Smooth muscle cell of the brain vasculature (primary cell): ENCODE results near the gene TACR2.
"Not testable (repeated sequence)": the region's sequence is repeated elsewhere in the genome, so short reads cannot be mapped to it uniquely, and the experiment has no call there.

ENCODE experiments used
- DNase-seq: peaks from one replicate; pipeline ENCODE4 v3.0.0-alpha.2; 2012; ENCODE audit warnings: low read depth, low spot score

Gene TACR2

DNA sequence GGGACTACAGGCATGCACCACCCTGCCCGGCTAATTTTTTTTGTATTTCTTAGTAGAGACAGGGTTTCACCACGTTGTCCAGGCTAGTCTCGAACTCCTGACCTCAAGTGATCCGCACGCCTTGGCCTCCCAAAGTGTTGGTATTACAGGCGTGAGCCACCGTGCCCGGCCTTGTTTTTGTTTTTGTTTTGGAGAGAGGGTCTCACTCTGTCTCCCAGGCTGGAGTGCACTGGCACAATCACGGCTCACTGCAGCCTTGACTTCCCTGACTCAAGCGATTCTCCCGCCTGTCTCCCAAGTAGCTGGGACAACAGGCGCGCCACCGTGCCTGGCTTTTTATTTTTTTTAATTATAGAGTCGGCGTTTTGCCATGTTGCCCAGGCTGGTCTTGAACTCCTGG, 33.7 kb upstream of the TACR2 start:
- not testable (repeated sequence) for DNase-seq

DNA sequence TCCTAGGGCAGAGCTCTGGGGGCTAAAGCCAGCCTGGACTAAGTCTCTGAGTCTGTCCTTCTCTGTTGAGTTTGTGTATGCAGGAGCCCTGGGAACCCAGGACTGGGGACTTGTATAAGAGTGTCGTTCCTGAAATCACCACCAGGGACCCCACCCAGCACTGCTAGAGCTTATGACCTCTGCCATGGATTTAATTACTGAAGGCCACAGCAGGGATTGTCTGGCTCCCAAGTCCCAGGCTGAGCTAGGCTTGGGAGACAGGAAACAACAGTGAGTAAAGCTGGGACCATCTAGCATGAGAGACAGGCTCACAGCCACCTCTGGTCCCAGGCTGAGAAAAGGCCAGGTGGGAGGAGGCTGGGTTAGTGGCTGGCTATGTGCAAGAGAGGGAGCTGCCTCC, 33.1 kb upstream of the TACR2 start:
- DNase-seq: no peak

DNA sequence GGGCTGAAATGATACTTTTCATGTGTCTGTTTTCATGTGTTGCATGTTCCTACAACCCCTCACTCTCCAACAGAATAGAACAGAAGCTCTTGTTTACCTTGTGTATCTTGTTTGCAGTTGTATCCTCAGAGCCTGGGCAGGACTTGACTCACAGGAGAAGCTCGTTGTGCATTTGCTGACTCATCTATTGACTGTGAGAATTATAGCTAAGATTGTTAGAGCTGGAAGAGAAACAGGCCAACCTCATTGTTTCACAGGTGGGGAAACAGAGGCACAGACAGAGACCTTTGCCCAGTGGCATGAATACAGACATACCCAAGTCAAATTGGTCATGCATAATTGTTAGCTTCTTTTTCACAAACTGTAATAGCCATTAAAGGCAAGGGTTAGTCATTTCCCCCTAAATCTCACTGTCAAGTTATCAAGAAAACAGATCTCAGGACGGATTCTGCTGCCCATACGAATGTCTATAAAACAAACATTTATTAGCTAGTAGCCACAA, 30.0 kb upstream of the TACR2 start:
- DNase-seq: peak; percentile 28

DNA sequence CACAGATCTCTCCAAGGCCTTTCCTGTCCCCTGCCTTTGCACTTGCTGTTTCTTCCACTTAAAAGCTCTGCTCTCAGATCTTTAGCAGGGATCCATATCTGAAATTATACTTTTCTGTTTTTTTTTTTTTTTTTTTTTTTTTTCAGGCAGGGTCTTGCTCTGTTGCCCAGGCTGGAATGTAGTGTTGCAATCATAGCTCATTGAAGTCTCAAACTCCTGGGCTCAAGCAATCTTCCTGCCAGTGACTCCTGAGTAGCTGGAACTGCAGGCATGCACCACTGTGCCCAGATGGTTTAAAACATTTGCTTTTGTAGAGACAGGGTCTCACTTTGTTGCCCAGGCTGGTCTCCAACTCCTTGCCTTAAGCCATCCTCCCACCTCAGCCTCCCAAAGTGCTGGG, 29.5 kb upstream of the TACR2 start:
- no peak for DNase-seq

DNA sequence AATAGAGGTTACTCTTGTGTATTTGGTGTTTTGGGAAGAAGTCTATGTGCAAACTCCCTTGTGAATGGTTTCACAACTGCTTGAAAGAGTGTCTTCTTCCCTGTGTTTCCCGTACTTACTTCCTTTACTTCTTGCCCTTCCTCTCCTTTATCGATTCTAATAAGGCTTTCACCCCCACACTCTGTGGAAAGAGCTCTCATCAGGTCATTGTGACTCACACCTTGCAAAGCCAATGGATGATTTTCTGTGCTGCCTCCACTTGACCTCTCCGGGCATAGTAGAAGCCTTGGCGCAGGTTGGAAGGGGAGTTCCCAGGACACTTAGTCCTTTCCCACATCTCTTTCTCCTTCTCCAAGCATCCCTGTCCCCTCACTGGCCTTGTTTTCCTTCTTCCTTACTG, 28.3 kb upstream of the TACR2 start:
- DNase-seq: no peak

DNA sequence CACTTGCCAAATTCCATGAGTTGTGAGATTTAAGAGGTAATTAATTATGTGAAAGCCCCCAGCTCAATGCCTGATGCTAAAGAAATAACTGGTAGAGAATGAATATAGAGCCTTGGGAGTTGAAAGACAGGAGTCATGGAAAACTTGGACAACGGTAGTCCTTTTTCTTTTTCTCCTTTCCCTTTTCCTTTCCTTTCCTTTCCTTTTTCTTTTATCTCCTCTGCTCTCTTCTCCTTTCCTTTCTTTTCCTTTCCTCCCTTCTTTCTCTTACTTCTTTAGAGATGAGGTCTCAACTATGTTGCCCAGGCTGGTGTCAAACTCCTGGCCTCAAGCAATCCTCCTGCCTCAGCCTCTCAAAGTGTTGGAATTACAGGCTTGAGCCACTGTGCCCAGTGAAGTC, 26.6 kb upstream of the TACR2 start:
- DNase-seq: no peak

DNA sequence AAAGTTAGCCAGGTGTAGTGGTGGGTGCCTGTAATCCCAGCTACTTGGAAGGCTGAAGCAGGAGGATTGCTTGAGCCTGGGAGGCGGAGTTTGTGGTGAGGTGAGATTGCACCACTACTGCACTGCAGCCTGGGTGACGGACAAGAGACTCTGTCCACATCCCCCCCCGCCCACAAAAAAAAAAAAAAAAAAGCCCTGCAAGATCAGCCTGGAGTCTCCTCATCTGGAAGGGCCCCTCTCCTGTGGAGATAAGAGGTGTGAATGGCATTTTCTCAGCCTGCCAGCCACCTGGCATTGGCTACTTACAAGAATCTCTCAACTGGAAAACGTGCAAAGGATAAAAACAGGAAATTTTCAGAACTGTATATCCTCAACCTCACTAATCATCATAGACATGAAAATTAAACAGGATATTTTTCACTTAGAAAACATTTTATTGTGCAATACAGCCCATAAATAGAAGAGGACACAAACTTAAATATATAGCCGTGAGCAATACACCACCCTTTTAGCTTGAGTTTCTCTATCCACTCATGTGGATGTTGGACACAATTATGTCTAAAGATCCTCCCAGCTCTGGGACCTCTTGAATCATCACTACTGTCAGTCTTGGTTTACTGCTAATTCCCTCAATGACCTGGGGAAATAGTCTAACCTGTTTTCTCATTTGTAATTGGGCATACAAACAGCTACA, 23.2 kb upstream of the TACR2 start:
- no peak for DNase-seq

DNA sequence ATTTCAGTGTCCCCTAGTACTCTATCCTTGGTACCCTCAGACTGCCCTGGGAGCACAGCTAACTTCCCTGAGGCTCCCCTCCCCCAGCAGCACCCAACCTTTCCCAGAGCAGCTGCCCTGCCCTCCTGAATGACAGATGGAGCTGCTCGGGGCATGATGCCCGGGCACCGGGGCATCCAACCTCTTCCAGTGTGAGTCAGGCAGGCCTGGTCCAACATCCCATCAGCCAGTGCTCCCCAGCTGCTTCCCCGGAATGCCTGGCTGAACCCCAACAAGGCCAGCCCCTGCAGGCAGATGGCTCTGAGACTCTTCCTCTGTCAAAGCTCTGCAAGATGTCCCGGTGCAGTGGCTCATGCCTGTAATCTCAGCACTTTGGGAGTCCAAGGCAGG, 22.6 kb upstream of the TACR2 start:
- DNase-seq: no peak

DNA sequence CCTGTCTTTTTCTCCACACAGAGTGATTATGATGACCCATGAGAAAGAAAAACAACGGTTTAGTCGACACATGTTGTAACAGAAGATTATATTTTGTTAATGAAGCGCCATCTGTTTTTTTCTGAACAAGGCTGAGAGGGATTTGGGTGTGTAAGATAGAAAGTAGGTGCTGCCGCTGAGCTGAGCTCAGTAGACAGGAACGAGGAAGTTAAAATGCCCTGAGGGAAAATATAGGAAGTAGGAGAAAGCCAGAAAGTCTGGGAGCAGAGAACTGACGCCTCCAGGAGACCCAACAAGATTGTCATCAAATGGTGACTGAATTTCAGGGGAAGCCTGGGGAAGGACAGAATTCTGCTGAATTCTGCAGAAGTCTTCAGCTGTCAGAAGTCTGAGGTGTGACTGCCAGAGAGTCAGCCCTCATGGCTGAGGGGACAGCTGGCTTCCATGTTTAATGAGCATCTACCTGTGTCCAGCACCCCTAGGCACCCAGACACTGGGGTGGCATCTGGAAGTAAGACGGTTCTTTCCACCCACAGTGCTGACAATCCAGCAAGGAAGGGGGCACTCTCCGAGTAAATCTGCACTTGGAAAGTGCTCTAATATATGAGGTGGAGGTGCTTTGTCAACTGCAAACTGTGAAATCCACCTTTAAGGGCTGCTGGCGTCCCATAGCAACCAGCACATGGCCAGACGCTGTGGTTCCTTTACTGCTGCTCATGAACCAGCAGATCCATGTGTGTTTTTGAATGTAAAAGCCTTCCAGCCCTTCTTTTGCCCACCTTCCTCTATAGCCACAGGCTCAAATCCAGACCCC, 22.0 kb upstream of the TACR2 start:
- no peak for DNase-seq

DNA sequence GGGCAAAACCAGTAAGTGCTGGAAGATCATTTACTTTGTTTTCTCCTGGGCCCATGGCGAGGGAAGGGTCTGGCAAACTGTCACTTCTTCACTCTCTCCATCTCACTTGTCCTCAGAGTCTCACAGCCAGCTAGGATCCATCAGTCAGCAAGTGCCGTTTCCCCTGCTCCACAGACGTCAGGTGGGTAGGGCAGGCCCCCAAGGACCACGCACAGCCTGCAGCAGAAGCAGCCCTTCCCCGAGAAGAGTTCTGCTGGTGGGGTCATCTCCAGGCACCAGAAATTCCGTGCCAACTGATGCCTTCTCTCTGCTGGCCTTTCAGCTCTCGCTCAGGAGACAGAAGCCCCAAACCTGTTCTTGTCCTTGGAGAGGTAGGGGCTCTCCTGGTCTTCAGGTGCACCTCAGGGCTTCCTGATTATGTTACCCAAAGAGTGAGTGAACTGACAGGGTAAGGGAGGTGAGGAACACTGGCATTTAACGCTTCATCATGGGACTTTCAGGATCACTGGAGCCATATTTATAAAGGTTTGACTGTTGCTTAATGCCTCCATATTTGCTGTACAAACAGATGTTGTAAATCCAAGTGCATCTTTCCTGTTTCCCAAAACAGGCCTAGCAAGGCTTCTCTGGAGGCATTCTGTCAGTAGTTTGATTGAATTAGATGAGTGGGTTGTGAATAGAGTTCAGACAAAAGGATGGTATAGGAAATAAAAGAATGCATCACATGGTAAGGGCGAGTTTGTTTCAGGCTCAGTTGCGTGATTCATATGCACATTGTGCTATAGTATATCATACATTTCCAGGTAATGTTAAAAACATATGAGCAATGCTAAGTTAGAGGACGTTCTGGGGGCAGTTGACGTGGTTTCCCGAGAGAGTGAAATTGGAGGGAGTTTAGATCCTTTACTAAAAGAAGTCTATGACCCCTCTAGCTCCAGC, 20.9 kb upstream of the TACR2 start:
- DNase-seq: no peak

DNA sequence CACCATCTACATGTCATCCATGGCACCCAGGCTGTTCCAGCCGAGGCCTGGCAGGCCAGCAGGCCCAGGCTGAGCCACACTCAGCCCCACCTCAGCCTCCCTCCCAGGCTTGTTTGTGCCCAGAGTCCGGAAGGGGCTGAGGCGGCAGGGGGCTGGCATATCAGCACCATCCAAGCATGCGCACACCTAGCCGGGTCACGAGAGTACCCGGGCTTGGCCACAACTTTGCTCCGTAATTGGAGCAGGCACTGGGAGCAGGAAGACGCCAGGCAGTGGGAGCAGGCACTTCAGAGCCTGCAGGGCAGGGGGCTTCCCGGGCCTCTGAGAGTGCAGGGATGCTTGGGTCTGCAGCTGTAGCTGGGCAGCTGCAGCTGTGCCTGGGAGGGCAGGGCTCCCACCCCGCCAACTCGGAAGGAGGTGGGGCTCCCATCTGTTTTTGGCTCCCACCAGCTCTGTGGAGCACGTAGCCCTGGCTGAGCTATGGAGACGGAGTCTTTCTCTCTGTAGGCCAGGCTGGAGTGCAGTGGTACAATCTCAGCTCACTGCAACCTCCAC, 19.3 kb upstream of the TACR2 start:
- DNase-seq: no peak

DNA sequence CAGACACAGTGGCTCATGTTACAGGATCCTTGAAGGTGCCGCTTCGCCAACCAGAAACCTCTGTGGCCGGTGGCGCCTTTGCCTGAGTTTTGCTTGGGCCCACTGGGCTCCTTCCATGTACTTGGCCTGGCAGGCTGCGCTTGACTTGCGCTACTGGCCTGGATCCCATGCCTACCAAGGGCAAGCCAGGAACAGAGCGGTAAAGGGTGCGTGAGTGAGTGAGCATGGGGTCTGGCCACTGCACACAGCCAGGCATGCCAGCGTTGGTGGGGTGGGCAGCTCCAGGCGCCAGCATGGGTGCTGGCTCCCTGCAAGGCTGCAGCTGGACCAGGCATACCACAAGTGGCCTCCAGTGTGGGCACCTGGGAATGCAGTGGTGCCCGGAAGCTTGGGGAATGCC, 18.2 kb upstream of the TACR2 start:
- DNase-seq: no peak

DNA sequence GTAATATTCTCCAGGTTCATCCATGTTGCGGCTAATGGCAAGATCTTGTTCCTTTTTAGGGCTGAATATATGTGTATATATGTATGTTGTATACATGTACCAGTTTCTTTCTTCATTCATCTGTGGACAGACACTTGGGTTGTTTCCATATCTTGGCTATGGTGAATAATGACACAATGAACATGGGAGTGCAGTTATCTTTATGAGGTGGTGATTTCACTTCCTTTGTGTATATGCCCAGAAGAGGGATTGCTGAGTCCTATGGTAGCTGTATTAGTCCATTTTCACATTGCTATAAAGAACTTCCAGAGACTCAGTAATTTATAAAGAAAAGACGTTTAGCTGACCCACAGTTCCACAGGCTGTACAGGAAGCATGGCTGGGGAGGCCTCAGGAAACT, 17.5 kb upstream of the TACR2 start:
- no peak for DNase-seq

DNA sequence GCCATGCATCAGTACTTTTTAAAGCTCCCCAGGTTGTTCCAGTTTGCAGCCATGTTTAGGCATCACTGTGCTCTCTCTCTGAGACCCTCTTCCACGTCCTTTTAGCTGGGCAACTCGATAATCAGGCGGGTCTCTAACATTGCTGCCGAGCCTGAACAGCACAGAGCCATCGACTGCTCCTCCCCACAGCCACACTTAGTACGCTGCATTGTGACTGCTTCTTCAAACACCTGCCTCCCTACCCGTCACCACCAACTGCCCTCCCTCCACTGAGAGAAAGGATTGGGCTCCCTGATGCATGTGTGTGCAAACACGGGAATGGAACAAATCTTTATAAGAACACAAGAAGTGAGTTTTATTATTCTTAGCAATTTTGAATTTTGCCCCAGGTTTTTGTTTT, 11.4 kb upstream of the TACR2 start:
- DNase-seq: no peak

DNA sequence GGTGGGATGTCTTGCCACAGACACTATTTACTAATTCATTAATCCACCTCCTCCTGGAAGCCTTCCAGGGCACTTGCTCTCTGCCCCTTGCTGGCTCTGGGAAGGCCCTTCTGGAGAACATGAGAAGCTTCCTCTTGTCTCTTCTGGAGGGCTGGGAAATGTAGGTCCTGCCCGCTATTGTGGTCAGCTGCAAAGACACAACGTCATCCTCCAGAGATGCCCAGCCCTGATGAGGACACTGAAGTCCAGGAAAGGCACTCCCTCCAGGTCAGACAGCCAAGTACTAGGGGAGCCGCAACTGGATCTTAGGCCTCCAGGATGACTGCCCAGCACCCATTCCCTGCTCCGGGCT, 9.6 kb upstream of the TACR2 start:
- DNase-seq: no peak

DNA sequence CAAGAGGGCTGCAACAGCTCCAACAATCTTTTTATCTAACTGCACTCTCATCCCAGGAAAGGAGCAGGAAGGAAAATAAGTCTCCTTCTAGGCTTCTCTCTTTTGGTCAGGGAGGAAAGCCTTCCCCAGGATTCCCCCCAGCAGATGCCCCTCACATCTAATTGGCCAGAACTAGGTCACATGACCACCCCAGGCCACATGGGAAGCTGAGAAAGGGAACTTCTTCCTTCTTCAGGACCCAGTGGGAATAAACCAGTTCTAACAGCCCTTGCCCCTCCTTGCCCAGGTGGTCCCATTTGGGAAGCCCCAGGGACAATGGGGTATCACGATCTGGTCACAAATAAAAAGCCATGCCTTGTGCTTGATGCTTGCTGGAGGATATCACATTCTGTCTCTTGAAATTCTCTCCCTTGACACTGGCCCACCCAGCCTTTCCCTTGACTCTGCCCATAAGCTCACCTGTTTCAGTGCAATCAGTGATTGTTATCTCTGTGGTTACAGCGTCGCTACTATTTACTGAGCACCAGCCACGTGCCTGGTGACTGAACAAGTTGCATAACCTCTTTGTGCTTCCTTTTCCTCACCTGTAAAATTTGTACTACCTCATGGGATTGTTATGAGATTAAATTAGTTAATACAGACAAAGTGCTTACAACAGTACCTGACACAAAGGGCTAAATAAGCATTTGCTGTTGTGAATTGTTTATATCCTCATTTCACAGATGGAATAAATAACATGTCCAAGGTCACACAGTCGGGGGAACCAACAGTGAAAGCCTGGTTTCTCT, 9.0 kb upstream of the TACR2 start:
- DNase-seq: no peak

DNA sequence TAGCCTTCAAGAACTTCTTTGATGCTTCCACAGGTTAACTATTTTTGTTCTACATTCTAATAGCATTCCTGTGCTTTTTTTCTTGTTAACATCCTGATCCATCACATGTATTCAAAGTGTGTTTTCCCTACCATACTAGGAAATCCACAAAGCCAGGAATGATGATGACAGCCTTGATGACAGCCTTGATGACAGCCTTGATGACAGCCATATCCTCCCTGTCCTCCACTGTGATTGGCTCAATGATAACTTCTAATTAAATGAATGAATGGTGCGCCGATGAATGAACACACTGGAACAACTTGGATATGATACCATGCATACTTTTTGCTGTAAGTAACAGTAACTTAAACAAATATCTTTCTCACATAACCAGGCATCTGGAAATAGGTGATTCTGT, 8.3 kb upstream of the TACR2 start:
- no peak for DNase-seq

DNA sequence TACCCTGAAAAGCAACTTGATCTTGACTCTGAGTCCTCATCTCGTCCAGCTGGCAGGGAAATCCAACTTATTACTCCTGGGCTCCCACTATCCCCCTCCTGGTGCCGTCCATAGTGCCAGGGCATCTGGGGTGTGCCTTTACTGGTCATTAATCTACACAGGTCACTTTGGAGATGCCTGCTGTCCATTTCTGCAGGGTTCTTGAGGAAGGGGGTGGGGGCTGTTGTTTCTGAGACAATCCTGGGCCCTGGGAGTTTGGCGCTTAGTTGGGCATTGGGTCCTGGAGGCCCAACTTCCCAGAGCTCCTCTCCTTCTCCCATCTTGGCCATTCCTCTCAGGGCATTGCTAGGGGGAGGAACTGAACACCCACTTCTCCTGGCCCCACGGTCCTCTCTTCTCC, 6.0 kb upstream of the TACR2 start:
- no peak for DNase-seq

DNA sequence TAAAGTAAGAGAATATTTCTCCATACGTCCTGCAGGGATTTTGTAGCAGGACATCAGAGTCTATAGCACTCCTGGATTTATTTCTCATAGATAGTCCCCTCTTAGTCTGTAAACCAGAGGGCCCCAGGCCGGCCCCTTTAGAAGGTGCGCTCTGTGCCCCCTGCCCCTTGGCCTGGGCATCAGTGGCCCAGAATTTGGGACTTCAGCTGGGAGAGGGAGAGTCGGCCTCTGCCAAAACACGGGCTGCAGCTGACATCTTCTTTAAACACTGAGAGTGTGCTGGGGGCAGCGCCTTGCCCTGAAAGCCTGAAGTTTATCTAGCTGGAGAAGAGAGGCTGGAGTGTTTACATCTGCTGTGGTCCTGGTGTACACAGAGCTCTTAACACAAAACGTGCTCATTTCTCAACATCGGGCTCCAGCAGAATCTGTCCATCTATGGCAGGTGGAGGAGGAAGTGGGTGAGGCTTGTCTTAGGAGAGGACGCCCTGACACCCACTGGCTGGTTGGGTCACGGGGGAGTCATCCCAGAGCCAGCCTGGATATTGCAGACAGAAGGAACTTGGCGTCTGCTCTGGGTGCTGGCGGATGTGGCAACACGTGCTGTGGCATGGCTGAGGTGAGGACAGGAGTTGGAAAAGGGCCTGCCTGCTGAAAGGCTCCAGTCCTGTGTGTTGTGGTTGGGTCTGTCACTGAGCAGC, 5.0 kb upstream of the TACR2 start:
- no peak for DNase-seq

DNA sequence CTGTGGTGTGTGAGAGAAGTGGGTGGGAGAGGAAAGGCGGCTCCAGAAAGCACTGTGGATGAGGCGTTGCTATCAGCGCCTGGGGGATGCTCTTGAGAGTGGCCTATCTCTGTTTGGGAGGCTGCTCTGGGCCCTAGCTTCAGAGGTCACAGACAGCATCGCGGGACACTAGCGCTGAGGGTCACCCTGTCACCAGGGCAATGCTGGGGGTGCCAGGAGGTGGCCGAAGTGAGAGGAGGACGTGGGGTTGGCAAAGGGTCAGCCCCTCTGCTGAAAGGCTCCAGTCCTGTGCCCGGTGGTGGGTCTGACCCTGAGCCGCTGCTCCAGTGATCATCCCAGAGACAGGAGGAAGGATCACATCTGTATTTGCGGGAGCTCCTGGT, 3.0 kb upstream of the TACR2 start:
- DNase-seq: no peak
